PC-3 (cell line): ENCODE results near the gene SMARCD3.

Source experiments
- EZH2 ChIP-seq: fragments of 300-600 bp; sonication (generic); IDR thresholded peaks from one replicate; pipeline ENCODE4 v1.6.1; 2017; ENCODE audit warnings: antibody characterized with exemption, mild to moderate bottlenecking, low read length; ENCODE audit not compliant: unreplicated experiment
- TF ChIP-seq, protein P1 (sequence below): fragments of 300-600 bp; sonication (generic); conservative IDR thresholded peaks from 2 replicates; pipeline ENCODE4 v1.5.1; 2017; ENCODE audit warnings: antibody characterized with exemption, low read depth, mild to moderate bottlenecking, low read length

DNA sequence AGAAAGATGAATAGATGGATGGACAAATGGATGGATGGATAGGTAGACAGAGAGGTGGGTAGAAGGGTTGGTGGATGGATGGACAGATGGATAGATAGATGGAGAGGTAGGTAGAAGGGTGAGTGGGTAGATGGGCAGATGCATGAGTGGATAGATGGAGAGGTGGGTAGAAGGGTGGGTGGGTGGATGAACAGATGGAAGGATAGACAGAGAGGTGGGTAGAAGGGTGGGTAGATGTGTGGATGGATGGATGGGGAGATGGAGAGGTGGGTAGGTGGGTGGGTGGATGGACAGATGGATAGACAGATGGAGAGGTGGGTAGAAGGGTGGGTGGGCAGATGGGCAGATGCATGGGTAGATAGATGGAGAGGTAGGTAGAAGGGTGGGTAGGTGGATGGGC is 50.6 kb downstream of the SMARCD3 start:
- TF ChIP-seq, protein P1, sequence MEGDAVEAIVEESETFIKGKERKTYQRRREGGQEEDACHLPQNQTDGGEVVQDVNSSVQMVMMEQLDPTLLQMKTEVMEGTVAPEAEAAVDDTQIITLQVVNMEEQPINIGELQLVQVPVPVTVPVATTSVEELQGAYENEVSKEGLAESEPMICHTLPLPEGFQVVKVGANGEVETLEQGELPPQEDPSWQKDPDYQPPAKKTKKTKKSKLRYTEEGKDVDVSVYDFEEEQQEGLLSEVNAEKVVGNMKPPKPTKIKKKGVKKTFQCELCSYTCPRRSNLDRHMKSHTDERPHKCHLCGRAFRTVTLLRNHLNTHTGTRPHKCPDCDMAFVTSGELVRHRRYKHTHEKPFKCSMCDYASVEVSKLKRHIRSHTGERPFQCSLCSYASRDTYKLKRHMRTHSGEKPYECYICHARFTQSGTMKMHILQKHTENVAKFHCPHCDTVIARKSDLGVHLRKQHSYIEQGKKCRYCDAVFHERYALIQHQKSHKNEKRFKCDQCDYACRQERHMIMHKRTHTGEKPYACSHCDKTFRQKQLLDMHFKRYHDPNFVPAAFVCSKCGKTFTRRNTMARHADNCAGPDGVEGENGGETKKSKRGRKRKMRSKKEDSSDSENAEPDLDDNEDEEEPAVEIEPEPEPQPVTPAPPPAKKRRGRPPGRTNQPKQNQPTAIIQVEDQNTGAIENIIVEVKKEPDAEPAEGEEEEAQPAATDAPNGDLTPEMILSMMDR: no peak
- no peak for TF ChIP-seq EZH2
